T-helper 9 cell (primary cell): ENCODE results near the gene DMRTC2.
"Not testable (repeated sequence)": the region's sequence is repeated elsewhere in the genome, so short reads cannot be mapped to it uniquely, and the experiment has no call there.

ENCODE experiments used
- DNase-seq: peaks from one replicate; pipeline ENCODE4 v3.0.0-alpha.2; 2020

DMRTC2 gene

GRCh38 chr19:41871573-41872383 lies 26.9 kb downstream of the DMRTC2 start:
- peak; percentile 46 for DNase-seq

DNA sequence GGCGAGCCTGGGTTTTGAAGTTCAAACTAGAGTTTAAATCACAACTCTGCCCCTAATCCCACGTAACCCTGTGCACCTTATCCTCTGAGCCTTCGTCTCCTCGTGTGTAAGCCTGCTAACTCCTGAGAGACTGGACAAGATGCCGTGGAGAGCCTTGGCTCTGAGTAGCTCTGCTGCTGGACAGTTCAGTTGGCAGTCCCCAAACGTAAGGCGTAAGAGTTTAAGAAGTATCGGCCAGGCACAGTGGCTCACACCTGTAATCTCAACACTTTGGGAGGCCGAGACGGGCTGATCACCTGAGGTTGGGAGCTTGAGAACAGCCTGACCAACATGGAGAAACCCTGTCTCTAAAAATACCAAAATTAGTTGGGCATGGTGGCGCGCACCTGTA lies 27.5 kb downstream of the DMRTC2 start:
- DNase-seq = no peak

- peak; percentile 64 for DNase-seq
Measured at GRCh38 chr19:41872775-41873647, 28.2 kb downstream of the DMRTC2 start.

GRCh38 chr19:41875973-41876372 lies 31.1 kb downstream of the DMRTC2 start:
- DNase-seq = not testable (repeated sequence)

GRCh38 chr19:41876847-41877832 lies 32.3 kb downstream of the DMRTC2 start, which contains the start of gene CD79A:
CD79A (plus strand) TSS chr19:41877279; CDS start chr19:41877305, 26 bp downstream.
- DNase-seq = no peak

DNA sequence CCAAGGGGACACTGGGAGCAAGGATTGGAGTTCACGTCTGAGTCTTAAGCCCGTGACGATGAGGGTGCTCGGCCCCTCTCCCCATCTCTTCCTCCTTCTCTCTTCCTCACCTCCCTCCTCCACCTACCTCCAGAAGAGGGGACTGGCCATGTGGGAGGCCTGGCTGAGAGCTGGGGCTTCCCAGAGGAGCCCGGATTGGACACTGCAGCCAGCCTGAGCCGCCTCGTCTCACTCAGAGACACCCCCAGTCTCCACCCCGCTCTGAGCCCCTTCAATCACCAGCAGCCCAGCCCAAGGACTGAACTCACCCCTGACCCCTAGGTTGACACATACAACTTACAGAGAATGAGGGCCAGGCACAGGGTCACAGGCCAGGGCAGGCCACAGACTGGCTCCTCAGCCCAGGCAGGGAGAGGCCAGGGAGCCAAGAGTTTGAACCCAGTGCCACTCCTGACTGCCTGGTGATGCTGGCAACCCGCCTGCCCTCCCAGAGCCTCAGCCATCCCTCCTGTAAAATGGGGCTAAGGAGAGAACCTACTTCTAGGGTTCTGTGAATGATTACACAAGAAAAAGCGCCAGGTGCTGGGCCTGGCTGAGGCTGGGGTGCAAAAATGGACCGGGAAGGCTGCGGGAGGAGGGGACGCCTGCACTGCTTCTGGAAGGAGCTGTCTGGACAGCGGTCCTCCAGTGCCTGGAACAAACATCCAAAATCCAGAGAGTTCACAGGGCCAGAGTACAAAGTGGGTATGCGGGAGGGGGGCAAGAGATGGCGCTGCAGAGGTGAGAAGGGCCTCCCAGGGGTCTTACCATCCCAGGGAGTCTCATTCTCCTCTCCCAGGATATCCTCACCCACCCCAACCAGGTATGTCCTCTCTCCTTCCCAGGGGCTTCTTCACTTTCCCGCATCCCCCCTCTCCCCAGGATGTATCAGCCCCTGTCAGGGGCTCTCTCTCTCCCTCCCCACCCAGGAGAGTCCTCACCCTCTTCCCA lies 33.4 kb downstream of the DMRTC2 start:
- DNase-seq = no peak

DNA sequence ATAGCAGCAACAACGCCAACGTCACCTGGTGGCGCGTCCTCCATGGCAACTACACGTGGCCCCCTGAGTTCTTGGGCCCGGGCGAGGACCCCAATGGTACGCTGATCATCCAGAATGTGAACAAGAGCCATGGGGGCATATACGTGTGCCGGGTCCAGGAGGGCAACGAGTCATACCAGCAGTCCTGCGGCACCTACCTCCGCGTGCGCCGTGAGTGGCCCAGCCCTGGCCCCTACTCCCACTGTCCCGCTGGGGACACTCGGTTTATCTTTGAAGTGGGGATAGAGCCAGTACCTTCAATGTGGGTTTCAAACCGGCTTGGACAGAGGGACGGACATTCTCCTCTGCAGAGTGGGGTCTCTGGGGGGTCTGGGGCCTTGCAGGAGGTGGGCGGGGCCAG lies 34.2 kb downstream of the DMRTC2 start:
- no peak for DNase-seq

DNA sequence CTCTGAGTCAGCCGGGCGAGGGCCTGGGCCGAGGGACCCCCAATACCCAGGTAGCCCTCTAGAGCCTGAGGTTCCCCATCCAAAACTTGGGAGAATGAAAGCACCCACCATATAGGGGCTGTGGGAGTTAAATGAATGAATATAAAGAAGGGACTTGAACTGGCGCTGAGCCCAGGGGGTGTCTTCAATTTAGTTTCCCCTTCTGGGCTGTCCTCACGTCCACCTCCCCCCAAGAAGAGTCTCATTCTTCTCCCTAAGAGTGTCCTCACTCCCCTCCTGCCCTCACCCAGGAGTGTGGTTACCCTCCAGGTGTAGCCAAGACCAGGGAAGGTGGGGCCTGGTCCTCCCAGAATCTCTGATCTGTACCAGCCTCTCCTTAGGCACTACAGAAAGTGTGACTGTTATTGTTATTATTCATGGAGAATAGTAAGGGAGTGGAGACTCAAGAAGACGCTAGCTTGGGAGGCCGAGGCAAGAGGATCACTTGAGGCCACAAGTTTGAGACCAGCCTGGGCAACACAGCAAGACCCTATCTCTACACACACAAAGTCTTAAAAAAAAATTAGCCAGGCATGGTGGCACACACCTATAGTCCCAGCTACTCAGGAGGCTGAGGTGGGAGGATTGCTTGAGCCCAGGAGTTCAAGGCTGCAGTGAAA lies 35.0 kb downstream of the DMRTC2 start:
- no peak for DNase-seq

DNA sequence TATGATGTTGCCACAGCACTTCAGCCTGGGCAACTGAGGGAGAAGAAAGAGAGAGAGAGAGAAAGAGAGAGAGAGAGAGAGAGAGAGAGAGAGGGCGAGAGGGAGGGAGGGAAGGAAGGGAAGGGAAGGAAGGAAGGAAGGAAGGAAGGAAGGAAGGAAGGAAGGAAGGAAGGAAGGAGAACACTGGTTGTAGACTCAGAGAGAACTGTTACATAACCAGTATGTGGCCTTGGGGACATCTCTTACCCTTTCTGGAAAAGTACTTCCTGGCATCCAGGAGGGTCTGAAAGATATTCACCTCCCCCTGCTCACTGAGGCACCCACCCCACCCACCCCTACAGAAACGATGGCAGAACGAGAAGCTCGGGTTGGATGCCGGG lies 35.5 kb downstream of the DMRTC2 start:
- no peak for DNase-seq

DNA sequence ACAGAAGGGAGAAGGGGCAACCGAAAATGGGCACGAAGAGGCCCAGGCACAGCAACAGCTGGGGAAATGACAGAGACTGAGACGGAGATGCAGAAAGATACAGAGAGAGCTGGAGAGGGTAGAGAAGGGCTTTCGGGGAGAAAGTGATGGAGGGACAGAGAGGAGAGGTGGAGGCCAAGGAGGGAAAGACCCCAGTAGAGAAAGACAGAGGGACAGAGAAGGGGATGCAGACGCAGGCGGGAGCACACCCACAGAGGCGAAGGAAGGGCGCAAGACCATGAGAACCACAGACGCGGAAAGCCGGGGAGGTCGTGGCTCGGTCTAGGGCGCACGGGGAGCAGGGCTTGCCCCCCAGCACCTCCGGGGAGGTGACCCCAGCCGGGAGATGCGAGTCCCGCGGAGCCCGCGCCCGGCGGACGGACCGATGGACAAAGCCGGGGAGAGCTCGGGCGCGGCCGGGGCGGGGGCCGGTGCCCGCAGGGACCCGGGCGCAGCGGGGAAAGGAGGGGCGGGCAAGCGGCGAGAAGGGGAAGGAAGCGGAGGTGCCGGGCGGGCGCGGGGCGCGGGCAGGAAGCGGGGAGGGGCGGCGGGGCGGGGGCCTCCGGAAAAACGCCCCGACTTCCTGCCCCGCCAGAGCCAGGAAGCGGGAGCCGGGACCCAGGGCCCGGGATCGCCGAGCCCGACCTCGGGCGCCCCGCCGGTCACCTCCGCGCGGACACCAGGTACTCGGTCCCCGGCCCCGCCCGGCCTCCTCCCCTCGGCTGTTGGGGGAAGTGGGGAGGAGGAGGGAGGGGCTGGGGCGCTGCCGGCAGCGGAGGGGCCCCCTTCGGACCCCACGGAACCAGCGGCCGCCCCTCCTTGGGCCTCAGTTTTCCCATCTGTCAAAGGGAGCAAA lies 38.0 kb downstream of the DMRTC2 start, which contains the start of gene ARHGEF1:
TSS of gene ARHGEF1 (plus strand) at position 617 of the 895 bp plus-strand sequence. CDS start 4,899 bp downstream, outside the sequence.
- peak; percentile 48 for DNase-seq

DNA sequence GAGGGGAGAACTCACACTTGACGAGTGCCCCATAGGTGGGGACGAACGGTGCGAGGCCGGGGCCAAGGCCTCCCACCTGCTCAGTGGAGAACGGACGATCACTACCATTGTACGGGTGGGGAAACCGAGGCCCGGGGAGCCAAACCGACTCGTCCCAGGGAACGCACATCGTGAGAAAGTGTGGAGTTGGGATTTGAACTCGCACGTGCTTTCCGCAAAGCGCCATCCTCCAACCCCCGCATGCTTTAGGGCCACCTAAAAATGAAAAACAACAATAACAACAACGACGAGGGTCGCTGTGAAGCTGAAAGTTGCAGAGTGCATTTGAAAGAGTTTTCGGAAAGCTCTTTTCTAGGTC lies 38.6 kb downstream of the DMRTC2 start:
- no peak for DNase-seq

DNA sequence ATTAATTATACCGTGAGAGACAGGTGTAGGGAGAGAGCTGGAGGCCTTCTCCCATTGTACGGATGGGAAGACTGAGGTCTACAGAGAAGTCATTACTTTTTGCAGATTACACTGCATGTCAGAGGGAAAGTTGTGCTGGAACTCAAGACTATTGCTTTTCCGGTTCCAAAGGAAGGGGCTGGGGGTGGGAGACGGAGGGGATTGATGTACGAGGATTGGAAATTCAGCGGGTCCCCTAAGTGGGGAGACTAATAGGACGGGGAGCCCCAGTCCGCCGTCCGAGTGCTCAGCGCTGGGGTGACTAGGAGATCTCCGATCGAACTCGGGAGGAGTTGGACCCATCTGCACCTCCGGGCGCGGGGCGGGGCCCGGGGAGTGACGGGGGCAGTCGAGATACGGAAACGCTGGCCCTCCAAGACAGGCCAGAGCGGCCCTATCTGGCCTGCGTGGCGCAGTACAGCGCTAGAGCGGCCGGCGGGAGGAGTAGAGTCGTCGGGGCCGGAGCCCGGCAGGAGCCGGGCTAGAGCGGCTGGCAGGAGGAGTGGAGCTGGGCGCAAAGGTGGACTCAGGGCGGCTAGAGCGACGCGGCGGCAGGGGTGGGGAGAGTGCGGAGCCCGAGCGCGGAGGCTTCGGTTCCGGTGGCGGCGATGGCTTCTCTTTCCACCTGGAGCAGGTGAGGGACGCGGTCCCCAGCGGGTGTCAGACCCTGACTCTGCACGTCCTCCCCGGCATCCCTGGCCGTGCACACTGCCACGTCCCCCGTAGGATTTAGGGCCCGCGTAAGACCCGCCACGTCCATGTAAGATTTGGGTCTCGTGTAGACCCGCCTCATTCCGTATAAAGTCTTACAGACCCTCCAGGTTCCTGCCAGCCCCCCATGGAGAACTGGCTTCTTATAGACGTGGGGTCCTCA lies 39.2 kb downstream of the DMRTC2 start:
- DNase-seq = peak; percentile 68

GRCh38 chr19:41886761-41887710 lies 42.2 kb downstream of the DMRTC2 start:
- peak; percentile 54 for DNase-seq

- peak; percentile 75 for DNase-seq
Measured at GRCh38 chr19:41887711-41888382, 43.0 kb downstream of the DMRTC2 start.

DNA sequence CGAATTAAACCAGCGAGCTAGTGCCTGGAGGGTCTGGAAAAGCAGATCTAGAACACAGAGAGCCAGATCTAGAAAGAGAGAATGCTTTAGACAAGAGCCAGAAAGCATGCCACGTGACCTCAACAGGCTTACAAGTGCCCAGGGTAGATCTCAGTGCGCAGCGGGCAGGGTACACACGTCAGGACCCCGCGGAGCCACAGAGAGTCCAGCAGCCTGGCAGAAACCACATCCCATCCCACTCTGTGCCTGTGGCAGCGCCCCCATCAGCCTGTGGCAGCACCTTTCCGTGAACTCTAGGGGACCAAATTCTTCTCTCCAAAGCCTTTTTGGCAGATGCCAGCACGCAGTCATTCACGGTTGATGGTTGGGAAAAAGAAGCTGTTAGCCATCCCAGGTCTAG lies 44.1 kb downstream of the DMRTC2 start:
- no peak for DNase-seq

GRCh38 chr19:41889896-41890295 lies 45.1 kb downstream of the DMRTC2 start:
- no peak for DNase-seq

GRCh38 chr19:41890936-41891335 lies 46.1 kb downstream of the DMRTC2 start:
- no peak for DNase-seq
